ENCODE results near the gene PPP2R2D.
A peak's percentile ranks its signal among the peaks of the same experiment; 100 is the strongest.

Gene PPP2R2D

GRCh38 chr10:131929122-131929845, 28.5 kb downstream of the PPP2R2D start:
- DNase-seq (ENCODE audit: low read depth): no peak

DNA sequence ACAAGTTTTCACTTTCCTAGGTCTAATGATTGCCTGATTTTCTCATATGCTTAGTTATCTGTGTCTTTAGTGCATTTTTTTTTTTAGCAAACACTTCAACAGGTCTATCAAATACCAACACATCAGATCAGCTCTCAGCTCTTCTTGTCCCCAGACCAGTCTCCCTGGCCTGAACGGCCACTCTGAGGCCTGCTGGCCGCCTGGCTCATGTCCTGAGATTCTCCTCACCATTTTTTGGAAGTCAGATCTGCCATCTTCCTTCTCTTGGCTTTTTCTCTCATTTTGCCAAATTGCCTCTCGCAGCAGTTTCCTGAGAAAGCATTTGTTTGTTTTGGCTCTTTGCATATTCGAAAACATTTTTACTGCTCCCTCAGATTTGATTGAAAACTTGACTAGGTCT, 29.3 kb downstream of the PPP2R2D start:
- no peak for DNase-seq (ENCODE audit: low read depth)

- no peak for DNase-seq (ENCODE audit: low read depth)
Measured at GRCh38 chr10:131930586-131931330, 29.9 kb downstream of the PPP2R2D start.

DNA sequence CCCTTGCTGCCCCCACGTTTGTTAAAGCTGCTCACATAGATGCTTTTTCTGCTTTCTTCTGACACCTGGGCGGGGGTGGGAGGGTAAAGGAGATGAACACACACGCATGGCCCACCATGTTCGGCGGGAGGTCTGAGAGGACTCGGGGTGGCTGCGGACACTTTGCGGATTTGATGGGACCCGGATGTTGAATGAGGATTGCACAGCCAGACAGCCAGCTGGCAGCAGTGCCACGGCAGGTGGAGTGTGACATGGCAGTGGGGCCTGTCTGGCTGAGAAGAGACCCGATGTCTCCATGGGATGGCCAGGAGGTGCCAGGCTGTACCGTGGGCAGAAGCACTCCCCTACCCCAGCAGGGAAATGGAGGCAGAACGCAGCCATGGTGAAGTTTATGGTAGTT, 31.2 kb downstream of the PPP2R2D start:
- no peak for DNase-seq (ENCODE audit: low read depth)

- no peak for DNase-seq (ENCODE audit: low read depth)
Measured at GRCh38 chr10:131933016-131933695, 32.3 kb downstream of the PPP2R2D start.

GRCh38 chr10:131933696-131934086, 32.9 kb downstream of the PPP2R2D start:
- no peak for DNase-seq (ENCODE audit: low read depth)

- DNase-seq (ENCODE audit: low read depth): no peak
Measured at GRCh38 chr10:131934769-131935168, 34.0 kb downstream of the PPP2R2D start.

GRCh38 chr10:131935260-131935659, 34.5 kb downstream of the PPP2R2D start:
- no peak for DNase-seq (ENCODE audit: low read depth)

- no peak for DNase-seq (ENCODE audit: low read depth)
Measured at GRCh38 chr10:131936294-131936693, 35.5 kb downstream of the PPP2R2D start.

DNA sequence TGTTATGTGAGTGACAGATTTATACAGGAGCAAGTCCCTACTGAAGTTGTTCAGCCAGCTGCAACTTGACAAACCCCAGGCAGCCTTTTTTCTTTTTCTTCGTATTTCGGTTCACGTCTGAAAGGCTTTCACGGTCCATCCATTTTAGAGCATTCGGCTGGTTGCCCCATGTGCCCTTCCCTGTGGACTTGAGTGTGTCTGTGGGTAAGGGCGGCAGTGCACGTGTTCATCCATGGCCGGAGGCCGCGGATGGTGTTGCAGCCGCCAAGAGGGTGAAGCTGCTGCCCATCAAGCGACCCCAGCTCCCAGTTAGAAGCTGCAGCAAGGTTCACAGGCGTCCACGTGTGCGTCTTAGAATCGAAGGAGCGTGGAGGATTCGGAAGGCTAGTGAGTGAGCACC, 35.9 kb downstream of the PPP2R2D start:
- no peak for DNase-seq (ENCODE audit: low read depth)

GRCh38 chr10:131937836-131938235, 37.0 kb downstream of the PPP2R2D start:
- DNase-seq (ENCODE audit: low read depth): no peak

- no peak for DNase-seq (ENCODE audit: low read depth)
Measured at GRCh38 chr10:131938681-131939080, 37.9 kb downstream of the PPP2R2D start.

GRCh38 chr10:131942455-131942854, 41.6 kb downstream of the PPP2R2D start:
- DNase-seq (ENCODE audit: low read depth): no peak

DNA sequence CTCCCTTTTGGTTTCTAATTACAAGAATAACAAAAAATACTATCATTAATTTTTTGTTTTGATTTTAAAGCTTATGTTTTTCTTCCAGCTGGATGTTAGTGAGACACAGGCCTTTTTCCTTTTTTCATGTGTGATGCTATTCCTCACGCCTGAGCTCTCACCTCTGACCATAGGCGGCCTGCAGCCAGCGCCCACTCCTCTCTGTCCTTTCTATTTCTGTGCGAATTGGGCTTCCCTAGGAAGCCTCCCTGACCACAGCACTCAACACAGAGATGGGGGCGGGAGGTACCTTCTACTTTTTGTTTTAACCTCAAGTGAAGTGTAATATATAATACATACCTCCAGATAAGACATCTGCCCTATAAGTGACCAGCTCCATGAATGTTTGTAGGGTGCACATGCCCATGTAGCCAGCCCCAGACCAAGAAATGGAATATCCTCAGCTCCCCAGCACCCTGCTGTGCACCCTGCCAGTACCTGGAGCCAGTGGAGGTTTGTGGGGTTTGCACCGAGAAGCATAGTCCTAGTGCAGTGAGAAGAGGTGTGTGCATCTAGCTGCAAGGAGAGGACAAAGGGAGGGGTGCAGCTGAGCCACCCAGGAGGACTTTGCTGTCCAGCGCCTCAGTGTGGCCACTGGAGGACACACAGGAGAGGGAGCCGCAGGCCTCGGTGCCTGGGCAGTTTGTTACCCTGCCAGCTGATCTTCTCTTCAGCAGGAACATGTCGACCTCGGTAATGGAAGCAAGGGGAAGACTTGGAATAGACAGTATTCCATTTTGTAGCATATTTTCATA, 42.4 kb downstream of the PPP2R2D start:
- no peak for DNase-seq (ENCODE audit: low read depth)

- DNase-seq (ENCODE audit: low read depth): no peak
Measured at GRCh38 chr10:131944412-131944811, 43.6 kb downstream of the PPP2R2D start.

DNA sequence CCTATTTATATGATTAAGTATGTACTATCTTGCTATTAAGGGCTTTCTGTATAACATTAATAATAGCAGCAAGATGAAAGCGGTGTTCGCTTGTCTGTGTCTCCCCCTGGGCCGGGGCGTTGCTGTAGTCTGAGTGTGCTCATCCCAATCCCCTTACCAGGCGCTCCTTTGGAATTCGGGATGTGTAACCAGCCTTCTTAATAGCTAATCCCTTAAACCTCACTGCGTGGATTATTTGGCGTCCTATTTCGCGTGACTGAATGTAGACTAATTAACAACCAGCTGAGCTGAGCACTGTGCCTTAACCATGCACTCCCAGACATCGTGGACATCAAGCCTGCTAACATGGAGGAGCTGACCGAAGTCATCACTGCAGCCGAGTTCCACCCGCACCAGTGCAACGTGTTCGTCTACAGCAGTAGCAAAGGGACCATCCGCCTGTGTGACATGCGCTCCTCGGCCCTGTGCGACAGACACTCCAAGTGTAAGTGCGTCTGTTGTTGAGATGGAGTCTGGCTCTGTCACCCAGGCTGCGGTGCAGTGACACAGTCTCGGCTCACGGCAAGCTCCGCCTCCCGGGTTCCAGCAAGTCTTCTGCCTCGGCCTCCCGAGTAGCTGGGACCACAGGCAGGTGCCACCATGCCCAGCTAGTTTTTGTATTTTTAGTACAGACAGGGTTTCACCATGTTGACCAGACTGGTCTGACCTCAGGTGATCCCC, 44.3 kb downstream of the PPP2R2D start:
- DNase-seq (ENCODE audit: low read depth): no peak

DNA sequence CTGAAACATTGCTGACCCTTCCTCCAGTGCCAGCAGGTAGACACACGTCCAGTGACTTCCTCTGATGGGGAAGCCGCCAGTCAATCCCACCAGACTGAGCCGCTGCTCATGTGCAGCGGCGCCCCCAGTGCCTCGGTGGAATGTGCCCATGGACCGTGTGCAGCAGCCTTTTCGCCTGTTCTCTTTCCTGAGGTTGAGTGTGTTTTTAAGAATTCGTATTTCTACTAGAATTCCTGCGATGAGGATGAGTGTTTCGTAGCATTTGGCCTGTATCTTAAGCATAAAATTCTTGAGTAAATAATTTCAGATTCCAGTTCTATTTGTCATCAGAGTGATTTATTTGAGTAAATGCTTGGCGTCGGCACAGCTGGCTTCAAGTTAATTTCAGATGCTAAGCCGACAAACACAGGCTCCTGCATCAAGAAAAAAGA, 45.5 kb downstream of the PPP2R2D start:
- peak; percentile 17 for DNase-seq (ENCODE audit: low read depth)

DNA sequence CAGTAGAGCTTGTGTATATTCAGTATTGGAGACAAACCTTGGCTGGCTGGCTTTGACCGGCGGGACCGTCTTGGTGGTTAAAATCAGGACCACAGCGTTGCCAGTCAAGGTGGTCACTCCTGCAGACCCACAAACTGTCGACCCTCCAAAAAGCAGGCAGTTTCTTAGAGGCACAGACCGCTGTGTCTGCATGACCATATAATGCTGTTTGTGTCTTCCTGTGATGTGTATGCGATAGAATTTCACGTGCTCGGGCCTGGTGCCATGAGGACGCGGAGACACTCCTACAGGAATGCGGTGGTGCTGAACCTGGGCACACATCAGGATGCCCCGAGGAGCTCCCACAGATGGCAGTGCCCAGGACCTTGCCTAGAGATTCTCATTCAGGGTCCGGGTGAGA, 46.1 kb downstream of the PPP2R2D start:
- no peak for DNase-seq (ENCODE audit: low read depth)

DNA sequence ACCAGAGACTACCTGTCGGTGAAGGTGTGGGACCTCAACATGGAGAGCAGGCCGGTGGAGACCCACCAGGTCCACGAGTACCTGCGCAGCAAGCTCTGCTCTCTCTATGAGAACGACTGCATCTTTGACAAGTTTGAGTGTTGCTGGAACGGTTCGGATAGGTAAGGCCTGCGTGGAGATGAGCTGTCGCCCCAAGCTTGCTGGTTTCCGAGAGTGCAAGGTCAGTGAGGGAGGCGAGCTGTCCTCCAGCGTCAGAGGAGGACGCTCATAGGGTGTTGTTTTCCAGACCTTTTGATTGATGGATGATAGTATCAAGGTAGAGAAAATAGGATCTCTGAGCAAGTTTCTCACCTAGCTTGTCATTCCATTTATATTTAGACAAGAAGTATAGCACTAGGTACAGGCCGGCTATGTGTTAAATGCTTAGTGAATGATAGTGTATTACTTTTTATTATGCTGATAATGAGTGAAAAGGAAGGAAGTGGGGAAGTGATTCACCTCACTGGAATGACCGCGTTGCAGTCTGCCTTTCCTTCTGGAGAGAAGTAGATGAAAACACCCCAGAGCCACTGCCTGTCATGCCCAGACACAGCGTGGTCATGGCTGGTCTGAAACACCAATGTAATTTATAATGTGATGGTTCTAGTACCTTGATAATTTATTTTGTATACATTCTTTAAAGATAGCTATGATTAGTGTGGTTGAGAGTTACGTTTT, 47.0 kb downstream of the PPP2R2D start:
- peak; percentile 23 for DNase-seq (ENCODE audit: low read depth)

GRCh38 chr10:131948501-131948900, 47.7 kb downstream of the PPP2R2D start:
- no peak for DNase-seq (ENCODE audit: low read depth)

All from GM04503 (cell line).